Natural killer cell (primary cell): ENCODE measurements around the gene CFAP299. TPM values are rescaled to one million over a fixed set of nuclear protein-coding genes. Genes with fewer than 3 reads are reported as not detected.

Source experiments
- ATAC-seq, 3 donors: fragments of 150-1000 bp in 2 of 3; fragments of 200-7000 bp in 1 of 3; cut with Tn5 transposase; 1 replicate in 1 of 3; 2 replicates in 2 of 3; pipeline ENCODE4 v1.10.0; 2021; ENCODE audit warnings: mild to moderate bottlenecking in 2 of 3, moderate library complexity in 2 of 3
- DNase-seq, 2 donors: peaks; one replicate each; pipeline versions ENCODE4 v3.0.0 to v3.0.0-alpha.2; 2013 to 2021; ENCODE audit warnings: mixed read lengths in 1 of 2
- H3K27ac ChIP-seq: one replicate; pipeline ENCODE4 v1.5.1; 2013; ENCODE audit warnings: mild to moderate bottlenecking, low read length
- H3K27me3 ChIP-seq: one replicate; pipeline ENCODE4 v1.6.1; 2013; ENCODE audit warnings: low read length; ENCODE audit not compliant: control insufficient read depth, insufficient read depth
- H3K36me3 ChIP-seq: one replicate; pipeline ENCODE4 v1.6.1; 2013; ENCODE audit warnings: low read length; ENCODE audit not compliant: control insufficient read depth, insufficient read depth
- H3K4me1 ChIP-seq: one replicate; pipeline ENCODE4 v1.6.1; 2013; ENCODE audit warnings: low read length; ENCODE audit not compliant: control insufficient read depth, insufficient read depth
- H3K4me3 ChIP-seq: one replicate; pipeline ENCODE4 v1.5.1; 2013; ENCODE audit warnings: low read length
- H3K9me3 ChIP-seq: one replicate; pipeline ENCODE4 v1.6.1; 2013; ENCODE audit warnings: low read length; ENCODE audit not compliant: control insufficient read depth, insufficient read depth
- H3K27ac Mint-ChIP-seq, 2 donors: one replicate each; pipeline ENCODE4 v1.8.0; 2022; ENCODE audit warnings: mild to moderate bottlenecking in 2 of 2, mixed read lengths in 2 of 2, moderate library complexity in 1 of 2
- H3K27me3 Mint-ChIP-seq, 2 donors: one replicate each; pipeline ENCODE4 v1.8.0; 2022; ENCODE audit warnings: low read depth in 2 of 2, mixed read lengths in 2 of 2
- H3K36me3 Mint-ChIP-seq: one replicate; pipeline ENCODE4 v1.8.0; 2022; ENCODE audit warnings: mixed read lengths
- H3K4me1 Mint-ChIP-seq, 2 donors: one replicate each; pipeline ENCODE4 v1.8.0; 2022; ENCODE audit warnings: mixed read lengths in 2 of 2
- H3K4me3 Mint-ChIP-seq: one replicate; pipeline ENCODE4 v1.8.0; 2022; ENCODE audit warnings: mild to moderate bottlenecking, moderate library complexity, mixed read lengths
- H3K9me3 Mint-ChIP-seq, 2 donors: one replicate each; pipeline ENCODE4 v1.8.0; 2022; ENCODE audit warnings: mixed read lengths in 2 of 2
- CTCF ChIP-seq: fragments of 200-600 bp; IDR thresholded peaks from one replicate; pipeline ENCODE4 v1.8.0; 2022; ENCODE audit warnings: antibody characterized with exemption
- WGBS: methylation state at CpG from one replicate; pipeline ENCODE4 v1.1.7; 2013; ENCODE audit warnings: missing lambda C conversion rate; ENCODE audit not compliant: insufficient coverage; 5-methylcytosine and 5-hydroxymethylcytosine counted together
- intact Hi-C: fragments of 100-400 bp; cut with micrococcal nuclease; formaldehyde crosslinking; loops from one replicate; pipeline ENCODE4 v1.14.2; 2022
- total RNA-seq, 4 donors: library from RNA; stranded (reverse); fragments of 120-200 nt in 1 of 4; gene quantifications; one replicate each; pipeline versions ENCODE4 v1.2.3 to v1.2.4, GENCODE V29; 2013 to 2022

CFAP299 gene
- total RNA-seq, 3 donors from 2014 or later (not counting 1 experiment from before 2014, with no cell fraction given), result not detected

GRCh38 chr4:80926891-80927290 is 591.4 kb downstream of the CFAP299 start:
- TF ChIP-seq CTCF, result no peak
- intact Hi-C loops, result no loop called here
- ATAC-seq (no peak), DNase-seq (no peak)
- Mint-ChIP-seq H3K27me3 (no peaks in the 10 kb centered on the region), H3K27ac (no peak overlapping the region), H3K9me3 (no peaks in the 10 kb centered on the region), H3K4me1 (no peaks in the 10 kb centered on the region), H3K4me3 (no peak overlapping the region), H3K36me3 (no peaks in the 10 kb centered on the region)
- Histone ChIP-seq H3K4me1 (no peaks in the 10 kb centered on the region), H3K4me3 (no peak overlapping the region), H3K27me3 (no peaks in the 10 kb centered on the region), H3K9me3 (no peaks in the 10 kb centered on the region), H3K27ac (no peak overlapping the region), H3K36me3 (no peaks in the 10 kb centered on the region)
- WGBS, result 100% methylated on average over 1 of the region's 1 CpG

GRCh38 chr4:80927420-80927819 is 591.9 kb downstream of the CFAP299 start:
- H3K27me3 ChIP-seq, result no peaks in the 10 kb centered on the region
- H3K4me1 ChIP-seq, result no peaks in the 10 kb centered on the region
- WGBS, result 91% methylated on average over 3 of the region's 3 CpGs
- no peak overlapping the region for H3K27ac ChIP-seq
- no peaks in the 10 kb centered on the region for H3K36me3 ChIP-seq
- H3K4me3 ChIP-seq, result no peak overlapping the region
- no peaks in the 10 kb centered on the region for H3K36me3 Mint-ChIP-seq
- no peaks in the 10 kb centered on the region for H3K27me3 Mint-ChIP-seq
- H3K9me3 ChIP-seq, result no peaks in the 10 kb centered on the region
- ATAC-seq (no peak), DNase-seq (no peak)
- no peak overlapping the region for H3K27ac Mint-ChIP-seq
- no peaks in the 10 kb centered on the region for H3K4me1 Mint-ChIP-seq
- H3K9me3 Mint-ChIP-seq, result no peaks in the 10 kb centered on the region
- no peak for TF ChIP-seq CTCF
- intact Hi-C loops, result no loop called here
- H3K4me3 Mint-ChIP-seq, result no peak overlapping the region

- no peaks in the 10 kb centered on the region for H3K4me1 Mint-ChIP-seq
- H3K36me3 Mint-ChIP-seq, result no peaks in the 10 kb centered on the region
- no peaks in the 10 kb centered on the region for H3K4me1 ChIP-seq
- H3K36me3 ChIP-seq, result no peaks in the 10 kb centered on the region
- H3K4me3 ChIP-seq, result no peak overlapping the region
- no peak overlapping the region for H3K27ac ChIP-seq
- no peaks in the 10 kb centered on the region for H3K9me3 Mint-ChIP-seq
- 78% methylated on average over 4 of the region's 4 CpGs for WGBS
- no peaks in the 10 kb centered on the region for H3K27me3 Mint-ChIP-seq
- H3K27ac Mint-ChIP-seq, result no peak overlapping the region
- ATAC-seq, result no peak
- no peak overlapping the region for H3K4me3 Mint-ChIP-seq
- no peak for TF ChIP-seq CTCF
- intact Hi-C loops, result no loop called here
- DNase-seq, result no peak
- no peaks in the 10 kb centered on the region for H3K9me3 ChIP-seq
- H3K27me3 ChIP-seq, result no peaks in the 10 kb centered on the region
Measured at GRCh38 chr4:80931631-80932081, 596.1 kb downstream of the CFAP299 start.

GRCh38 chr4:80948141-80948540 is 612.6 kb downstream of the CFAP299 start:
- Mint-ChIP-seq H3K36me3 (no peaks in the 10 kb centered on the region), H3K9me3 (no peaks in the 10 kb centered on the region), H3K27me3 (peaks cover 9 to 10% of the 10 kb centered on the region in 2 donors), H3K4me3 (no peak overlapping the region), H3K27ac (no peak overlapping the region), H3K4me1 (no peaks in the 10 kb centered on the region)
- Histone ChIP-seq H3K4me1 (no peaks in the 10 kb centered on the region), H3K4me3 (no peak overlapping the region), H3K27ac (no peak overlapping the region), H3K27me3 (no peaks in the 10 kb centered on the region), H3K9me3 (no peaks in the 10 kb centered on the region), H3K36me3 (no peaks in the 10 kb centered on the region)
- intact Hi-C loops, result no loop called here
- WGBS, result 92% methylated on average over 1 of the region's 1 CpG
- ATAC-seq (no peak), DNase-seq (no peak)
- TF ChIP-seq CTCF, result no peak
